Measurements from ENCODE around the gene TTYH1.

TTYH1 gene

GRCh38 chr19:54424660-54425381, 9.6 kb downstream of the TTYH1 start:
- DNase-seq = no peak

- no peak for DNase-seq
Observed at GRCh38 chr19:54425382-54425723, 10.1 kb downstream of the TTYH1 start.

- DNase-seq = no peak
Observed at GRCh38 chr19:54426291-54426931, 11.1 kb downstream of the TTYH1 start.

- DNase-seq = no peak
Observed at GRCh38 chr19:54427586-54427985, 12.3 kb downstream of the TTYH1 start.

- no peak for DNase-seq
Observed at GRCh38 chr19:54428323-54429175, 13.3 kb downstream of the TTYH1 start.

GRCh38 chr19:54429176-54429495, 13.9 kb downstream of the TTYH1 start:
- DNase-seq = no peak

- no peak for DNase-seq
Observed at GRCh38 chr19:54429545-54430227, 14.4 kb downstream of the TTYH1 start.

- peak; percentile 67 for DNase-seq
Observed at GRCh38 chr19:54430306-54431254, 15.3 kb downstream of the TTYH1 start.

GRCh38 chr19:54431255-54431838, 16.1 kb downstream of the TTYH1 start:
- no peak for DNase-seq

- DNase-seq = no peak
Observed at GRCh38 chr19:54432144-54432738, 17.0 kb downstream of the TTYH1 start.

- no peak for DNase-seq
Observed at GRCh38 chr19:54433697-54434096, 18.4 kb downstream of the TTYH1 start.

- DNase-seq = no peak
Observed at GRCh38 chr19:54434112-54434872, 19.0 kb downstream of the TTYH1 start.

GRCh38 chr19:54434873-54435214, 19.6 kb downstream of the TTYH1 start:
- no peak for DNase-seq

GRCh38 chr19:54435551-54436016, 20.3 kb downstream of the TTYH1 start:
- DNase-seq = no peak

GRCh38 chr19:54436031-54436523, 20.8 kb downstream of the TTYH1 start:
- DNase-seq = no peak

GRCh38 chr19:54436628-54437252, 21.5 kb downstream of the TTYH1 start:
- DNase-seq = no peak

- DNase-seq = peak; percentile 53
Observed at GRCh38 chr19:54439174-54439851, 24.0 kb downstream of the TTYH1 start.

- no peak for DNase-seq
Observed at GRCh38 chr19:54440641-54441040, 25.4 kb downstream of the TTYH1 start.

- no peak for DNase-seq
Observed at GRCh38 chr19:54444737-54445136, 29.5 kb downstream of the TTYH1 start.
